Medulla oblongata (tissue), 1 donor: ENCODE results near the gene ENDOU.

Experiments
- DNase-seq: peaks from one replicate; pipeline ENCODE4 v3.0.0-alpha.2; 2015; ENCODE audit errors: extremely low spot score

The ENDOU gene

GRCh38 chr12:47757364-47757839 lies 32.1 kb upstream of the ENDOU start:
- no peak for DNase-seq

- DNase-seq = no peak
These were observed 30.6 kb upstream of the ENDOU start for GRCh38 chr12:47755655-47756562.

GRCh38 chr12:47754881-47755280 lies 29.6 kb upstream of the ENDOU start:
- no peak for DNase-seq

- no peak for DNase-seq
These were observed 28.8 kb upstream of the ENDOU start for GRCh38 chr12:47754126-47754525.

GRCh38 chr12:47753021-47754001 lies 28.0 kb upstream of the ENDOU start:
- DNase-seq = no peak

GRCh38 chr12:47752552-47752951 lies 27.3 kb upstream of the ENDOU start:
- no peak for DNase-seq

- DNase-seq = no peak
These were observed 26.8 kb upstream of the ENDOU start for GRCh38 chr12:47752121-47752520.

- no peak for DNase-seq
These were observed 26.3 kb upstream of the ENDOU start for GRCh38 chr12:47751561-47751960.

- DNase-seq = no peak
These were observed 25.7 kb upstream of the ENDOU start for GRCh38 chr12:47750916-47751470.

- no peak for DNase-seq
These were observed 25.0 kb upstream of the ENDOU start for GRCh38 chr12:47750229-47750798.

- DNase-seq = no peak
These were observed 23.6 kb upstream of the ENDOU start for GRCh38 chr12:47748899-47749298.

- DNase-seq = no peak
These were observed 23.2 kb upstream of the ENDOU start for GRCh38 chr12:47748507-47748828.

GRCh38 chr12:47747596-47748506 lies 22.6 kb upstream of the ENDOU start:
- no peak for DNase-seq

- no peak for DNase-seq
These were observed 21.8 kb upstream of the ENDOU start for GRCh38 chr12:47747126-47747525.

- DNase-seq = no peak
These were observed 21.2 kb upstream of the ENDOU start for GRCh38 chr12:47746523-47746922.

GRCh38 chr12:47746073-47746472 lies 20.8 kb upstream of the ENDOU start:
- DNase-seq = no peak

- DNase-seq = peak; percentile 53
These were observed 20.3 kb upstream of the ENDOU start for GRCh38 chr12:47745485-47746041.

- DNase-seq = no peak
These were observed 19.6 kb upstream of the ENDOU start for GRCh38 chr12:47744778-47745436.

- no peak for DNase-seq
These were observed 18.8 kb upstream of the ENDOU start for GRCh38 chr12:47744005-47744651.
